CD14-positive monocyte (primary cell): ENCODE measurements around the gene HOXA2. TPM values are rescaled to one million over a fixed set of nuclear protein-coding genes. Genes with fewer than 3 reads are reported as not detected.

Experiments used
- DNase-seq, 3 donors: peaks; one replicate each; pipeline ENCODE4 v3.0.0-alpha.2; 2011 to 2022
- H2AFZ ChIP-seq: 2 replicates; pipeline ENCODE4 v1.6.0; 2012; ENCODE audit warnings: mild to moderate bottlenecking, low read depth, low read length, inconsistent platforms; ENCODE audit not compliant: insufficient read depth, poor library complexity, severe bottlenecking
- H3K27ac ChIP-seq, 2 donors: 1 replicate in 1 of 2; 2 replicates in 1 of 2; pipeline ENCODE4 v1.5.1; 2012 to 2013; ENCODE audit warnings: low read length in 2 of 2, control low read depth in 1 of 2, inconsistent platforms in 1 of 2, low read depth in 1 of 2, mild to moderate bottlenecking in 1 of 2
- H3K27me3 ChIP-seq, 2 donors: one replicate each; pipeline versions ENCODE4 v1.6.0 to v1.6.1; 2011 to 2013; ENCODE audit warnings: low read length in 2 of 2; ENCODE audit not compliant: control insufficient read depth in 2 of 2, insufficient read depth in 2 of 2
- H3K36me3 ChIP-seq, 2 donors: replicated peaks in 1 of 2; 1 replicate in 1 of 2; 2 replicates in 1 of 2; pipeline versions ENCODE4 v1.5.1 to v1.6.1; 2012 to 2013; ENCODE audit warnings: low read length in 2 of 2, control low read depth in 1 of 2, inconsistent platforms in 1 of 2, mild to moderate bottlenecking in 1 of 2; ENCODE audit not compliant: insufficient read depth in 2 of 2, control insufficient read depth in 1 of 2
- H3K4me1 ChIP-seq, 2 donors: 1 replicate in 1 of 2; 2 replicates in 1 of 2; pipeline versions ENCODE4 v1.5.1 to v1.6.1; 2012 to 2013; ENCODE audit warnings: low read length in 2 of 2, control low read depth in 1 of 2, inconsistent platforms in 1 of 2, mild to moderate bottlenecking in 1 of 2, moderate library complexity in 1 of 2; ENCODE audit not compliant: insufficient read depth in 2 of 2, control insufficient read depth in 1 of 2
- H3K4me2 ChIP-seq: replicated peaks from 2 replicates; pipeline ENCODE3; 2012; ENCODE audit warnings: low read length, moderate library complexity, mild to moderate bottlenecking; ENCODE audit not compliant: poor library complexity, severe bottlenecking; ENCODE audit errors: extremely low read depth
- H3K4me3 ChIP-seq, 3 experiments: fragments of 200-600 bp in 1 of 3; sonication (generic) in 1 of 3; replicated peaks in 1 of 3; 1 replicate in 2 of 3; 2 replicates in 1 of 3; pipeline ENCODE4 v1.5.1; 2011 to 2013; ENCODE audit warnings: low read length in 3 of 3, mild to moderate bottlenecking in 3 of 3, control low read depth in 2 of 3, low read depth in 2 of 3, inconsistent platforms in 1 of 3, moderate library complexity in 1 of 3
- H3K79me2 ChIP-seq: 2 replicates; pipeline ENCODE4 v1.6.0; 2012; ENCODE audit warnings: mild to moderate bottlenecking, control low read depth, inconsistent platforms, low read length, moderate library complexity; ENCODE audit not compliant: insufficient read depth
- H3K9ac ChIP-seq: 2 replicates; pipeline ENCODE4 v1.6.0; 2017; ENCODE audit warnings: low read length, mild to moderate bottlenecking; ENCODE audit not compliant: insufficient read depth, poor library complexity, severe bottlenecking
- H3K9me3 ChIP-seq, 2 donors: replicated peaks in 1 of 2; 1 replicate in 1 of 2; 2 replicates in 1 of 2; pipeline versions ENCODE4 v1.5.1 to v1.6.1; 2012 to 2013; ENCODE audit warnings: low read length in 2 of 2, control low read depth in 1 of 2; ENCODE audit not compliant: control insufficient read depth in 1 of 2, insufficient read depth in 1 of 2
- H4K20me1 ChIP-seq: 2 replicates; pipeline ENCODE4 v1.6.0; 2012; ENCODE audit warnings: mild to moderate bottlenecking, low read length, control low read depth, moderate library complexity; ENCODE audit not compliant: insufficient read depth
- H3K27ac Mint-ChIP-seq, 7 donors: one replicate each; pipeline ENCODE4 v1.8.0; 2020; ENCODE audit warnings: mild to moderate bottlenecking in 7 of 7, mixed read lengths in 7 of 7, moderate library complexity in 6 of 7, inconsistent platforms in 2 of 7
- H3K27me3 Mint-ChIP-seq, 3 donors: one replicate each; pipeline ENCODE4 v1.8.0; 2021 to 2022; ENCODE audit warnings: low read depth in 3 of 3, mild to moderate bottlenecking in 3 of 3, mixed read lengths in 3 of 3, moderate library complexity in 3 of 3, inconsistent platforms in 1 of 3
- H3K36me3 Mint-ChIP-seq, 2 donors: one replicate each; pipeline ENCODE4 v1.8.0; 2020; ENCODE audit warnings: mixed read lengths in 2 of 2, inconsistent platforms in 1 of 2, mild to moderate bottlenecking in 1 of 2
- H3K4me1 Mint-ChIP-seq: one replicate; pipeline ENCODE4 v1.8.0; 2020; ENCODE audit warnings: mild to moderate bottlenecking, mixed read lengths
- H3K4me3 Mint-ChIP-seq, 2 donors: one replicate each; pipeline ENCODE4 v1.8.0; 2020; ENCODE audit warnings: mild to moderate bottlenecking in 2 of 2, mixed read lengths in 2 of 2, moderate library complexity in 1 of 2
- H3K9me3 Mint-ChIP-seq, 7 donors: one replicate each; pipeline ENCODE4 v1.8.0; 2020 to 2022; ENCODE audit warnings: mixed read lengths in 7 of 7, mild to moderate bottlenecking in 6 of 7, moderate library complexity in 6 of 7, inconsistent platforms in 2 of 7
- WGBS: methylation state at CpG from one replicate; pipeline ENCODE4 v1.1.5; 2013; ENCODE audit warnings: missing lambda C conversion rate; ENCODE audit not compliant: insufficient coverage; 5-methylcytosine and 5-hydroxymethylcytosine counted together
- intact Hi-C, 2 donors: fragments of 100-400 bp; cut with micrococcal nuclease; formaldehyde crosslinking; loops; one replicate each; pipeline versions ENCODE4 v1.15.0 to v1.15.1; 2023
- polyA plus RNA-seq, 3 donors: library from polyadenylated mRNA; depleted of rRNA in 1 of 3; unstranded in 2 of 3; stranded (reverse) in 1 of 3; fragments of 300-500 nt in 2 of 3; fragments of >200 nt in 1 of 3; fragmentation: Illumina TruSeq in 2 of 3; gene quantifications; 1 replicate in 2 of 3; 2 replicates in 1 of 3; pipeline ENCODE4 v1.2.3, GENCODE V29; 2012 to 2021
- TF ChIP-seq, protein P1 (sequence below): fragments of 200-600 bp; IDR thresholded peaks from one replicate; pipeline ENCODE4 v1.8.0; 2022; ENCODE audit warnings: antibody characterized with exemption, mild to moderate bottlenecking

The HOXA2 gene
- polyA plus RNA-seq, 3 donors = not detected

DNA sequence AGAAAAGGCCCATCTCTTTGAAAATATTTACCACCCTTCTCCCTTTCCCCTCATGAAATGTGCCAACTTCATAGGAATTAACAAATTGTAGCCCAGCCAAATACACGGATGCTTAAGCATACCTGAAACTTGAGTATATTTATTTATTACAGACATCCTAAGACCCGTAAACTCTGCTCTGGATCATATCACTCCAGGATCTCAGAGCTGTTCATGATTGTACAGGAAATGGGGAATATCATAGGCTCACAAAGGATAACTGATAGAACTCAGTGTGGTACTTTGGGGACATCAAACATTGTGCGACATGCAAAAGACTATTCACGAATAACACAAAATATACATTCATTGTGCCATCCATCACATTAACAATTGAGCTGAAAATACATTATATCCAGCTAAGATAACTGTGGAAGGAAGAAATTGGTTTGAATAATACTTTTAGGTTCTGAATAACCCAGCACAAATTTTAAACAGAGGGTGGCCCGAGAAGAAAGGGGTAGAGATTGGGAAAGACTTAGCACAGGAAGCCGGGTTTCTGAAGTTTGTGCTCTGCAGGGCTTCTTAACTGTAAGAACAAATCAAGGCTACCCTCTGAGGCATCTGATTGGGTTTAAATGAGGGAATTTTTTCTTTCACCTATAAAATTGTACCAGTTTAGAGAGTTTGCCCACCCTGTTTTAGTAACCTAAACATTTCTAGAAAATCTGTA lies 9.1 kb downstream of the HOXA2 start:
- Mint-ChIP-seq H3K4me3 (peak overlapping the region in 1 of 2 donors; percentile 95), H3K4me1 (peaks cover 41% of the 10 kb centered on the region), H3K36me3 (peaks cover 16 to 36% of the 10 kb centered on the region in 2 donors), H3K9me3 (peaks cover 0 to 34% (median 16%) of the 10 kb centered on the region in 7 donors), H3K27me3 (peaks cover 78 to 88% (median 81%) of the 10 kb centered on the region in 3 donors), H3K27ac (no peak overlapping the region)
- WGBS = no CpG with 5 or more reads among the region's 6 CpGs
- H3K36me3 ChIP-seq = no peaks in the 10 kb centered on the region
- H2AFZ ChIP-seq = no peak overlapping the region
- intact Hi-C loops = loop anchor here (10.0 kb wide), 1 partner anchor 59 kb away; no protein-coding TSS in a partner anchor
- H3K79me2 ChIP-seq = peaks cover 23% of the 10 kb centered on the region
- H3K4me2 ChIP-seq = no peak overlapping the region
- no peak overlapping the region for H3K4me3 ChIP-seq
- TF ChIP-seq, protein P1, sequence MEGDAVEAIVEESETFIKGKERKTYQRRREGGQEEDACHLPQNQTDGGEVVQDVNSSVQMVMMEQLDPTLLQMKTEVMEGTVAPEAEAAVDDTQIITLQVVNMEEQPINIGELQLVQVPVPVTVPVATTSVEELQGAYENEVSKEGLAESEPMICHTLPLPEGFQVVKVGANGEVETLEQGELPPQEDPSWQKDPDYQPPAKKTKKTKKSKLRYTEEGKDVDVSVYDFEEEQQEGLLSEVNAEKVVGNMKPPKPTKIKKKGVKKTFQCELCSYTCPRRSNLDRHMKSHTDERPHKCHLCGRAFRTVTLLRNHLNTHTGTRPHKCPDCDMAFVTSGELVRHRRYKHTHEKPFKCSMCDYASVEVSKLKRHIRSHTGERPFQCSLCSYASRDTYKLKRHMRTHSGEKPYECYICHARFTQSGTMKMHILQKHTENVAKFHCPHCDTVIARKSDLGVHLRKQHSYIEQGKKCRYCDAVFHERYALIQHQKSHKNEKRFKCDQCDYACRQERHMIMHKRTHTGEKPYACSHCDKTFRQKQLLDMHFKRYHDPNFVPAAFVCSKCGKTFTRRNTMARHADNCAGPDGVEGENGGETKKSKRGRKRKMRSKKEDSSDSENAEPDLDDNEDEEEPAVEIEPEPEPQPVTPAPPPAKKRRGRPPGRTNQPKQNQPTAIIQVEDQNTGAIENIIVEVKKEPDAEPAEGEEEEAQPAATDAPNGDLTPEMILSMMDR = no peak
- peaks cover 71 to 83% of the 10 kb centered on the region in 2 donors for H3K27me3 ChIP-seq
- peaks cover 0 to 14% of the 10 kb centered on the region in 2 donors for H3K9me3 ChIP-seq
- no peak for DNase-seq
- H3K27ac ChIP-seq = no peak overlapping the region
- H3K4me1 ChIP-seq = peaks cover 32 to 37% of the 10 kb centered on the region in 2 donors
- no peak overlapping the region for H3K9ac ChIP-seq
- H4K20me1 ChIP-seq = peaks cover 14% of the 10 kb centered on the region

DNA sequence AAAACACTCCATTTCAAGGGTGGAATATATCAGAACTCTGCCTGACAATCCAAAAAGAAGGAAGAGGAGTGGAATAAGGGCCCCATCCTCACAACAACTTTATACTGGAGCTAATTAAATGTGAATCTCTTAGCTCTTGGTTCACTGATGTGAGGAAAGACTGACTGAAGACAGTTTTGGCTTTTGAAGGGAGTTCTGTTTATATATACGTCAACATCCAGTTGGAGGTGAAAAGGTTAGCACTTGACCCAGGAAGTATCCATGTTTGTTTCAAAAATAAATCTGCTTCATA lies 9.7 kb downstream of the HOXA2 start:
- H2AFZ ChIP-seq = no peak overlapping the region

More for the DNA sequence above, 9.7 kb downstream of the HOXA2 start:
- H3K27me3 ChIP-seq = peaks cover 73 to 83% of the 10 kb centered on the region in 2 donors
- no peak for DNase-seq
- WGBS = no CpG with 5 or more reads among the region's 1 CpG
- no peak overlapping the region for H3K4me3 ChIP-seq
- Mint-ChIP-seq H3K4me3 (peak overlapping the region in 1 of 2 donors; percentile 95), H3K27me3 (peaks cover 79 to 88% (median 82%) of the 10 kb centered on the region in 3 donors), H3K4me1 (peaks cover 39% of the 10 kb centered on the region), H3K9me3 (peaks cover 0 to 36% (median 18%) of the 10 kb centered on the region in 7 donors), H3K36me3 (peaks cover 11 to 33% of the 10 kb centered on the region in 2 donors), H3K27ac (no peak overlapping the region)
- H3K79me2 ChIP-seq = peaks cover 18% of the 10 kb centered on the region
- no peak overlapping the region for H3K4me2 ChIP-seq
- peaks cover 8% of the 10 kb centered on the region for H4K20me1 ChIP-seq
- no peak overlapping the region for H3K9ac ChIP-seq
- no peak overlapping the region for H3K27ac ChIP-seq
- H3K36me3 ChIP-seq = no peaks in the 10 kb centered on the region
- peaks cover 29 to 37% of the 10 kb centered on the region in 2 donors for H3K4me1 ChIP-seq
- TF ChIP-seq, protein P1 = no peak
- peaks cover 3 to 19% of the 10 kb centered on the region in 2 donors for H3K9me3 ChIP-seq
- intact Hi-C loops = loop anchor here (10.0 kb wide), 1 partner anchor 58 kb away; no protein-coding TSS in a partner anchor
